Activated T-cell treated with anti-CD3 and anti-CD28 coated beads for 48 hours (primary cell): ENCODE measurements around the gene YTHDF2.
"Not testable (repeated sequence)": the region's sequence is repeated elsewhere in the genome, so short reads cannot be mapped to it uniquely, and the experiment has no call there.

Source experiments
- DNase-seq: peaks from one replicate; pipeline ENCODE4 v3.0.0-alpha.2; 2020; ENCODE audit warnings: low read depth

YTHDF2 gene

DNA sequence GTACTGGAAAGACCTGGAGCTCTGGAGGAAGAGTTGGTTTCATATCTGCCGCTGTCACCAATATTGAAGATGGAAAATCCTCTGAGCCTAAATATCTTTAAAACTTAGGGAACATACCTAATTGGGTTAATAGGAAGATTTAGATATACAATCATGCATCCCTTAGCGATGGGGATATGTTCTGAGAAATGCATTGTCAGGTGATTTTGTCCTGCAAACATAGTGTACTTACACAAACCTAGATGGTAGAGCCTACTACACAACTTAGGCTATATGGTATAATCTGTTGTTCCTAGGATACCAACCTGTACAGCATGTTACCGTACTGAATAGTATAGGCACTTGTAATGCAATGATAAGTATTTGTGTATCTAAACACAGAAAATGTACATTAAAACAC, 22.5 kb downstream of the YTHDF2 start:
- no peak for DNase-seq

DNA sequence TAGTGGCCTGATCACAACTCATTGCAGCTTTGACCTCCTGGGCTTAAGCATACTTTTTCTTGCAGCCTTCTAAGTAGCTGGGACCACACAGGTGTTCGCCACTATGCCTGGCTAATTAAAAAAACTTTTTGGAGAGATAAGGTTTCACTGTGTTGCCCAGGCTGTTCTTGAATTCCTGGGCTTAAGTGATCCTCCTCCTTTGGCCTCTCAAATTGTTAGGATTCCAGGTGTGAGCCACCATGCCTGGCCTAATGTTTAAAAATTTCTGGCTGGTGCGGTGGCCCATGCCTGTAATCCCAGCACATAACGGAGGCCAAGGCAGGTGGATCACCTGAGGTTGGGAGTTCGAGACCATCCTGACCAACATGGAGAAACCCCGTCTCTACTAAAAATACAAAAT, 24.4 kb downstream of the YTHDF2 start:
- no peak for DNase-seq

DNA sequence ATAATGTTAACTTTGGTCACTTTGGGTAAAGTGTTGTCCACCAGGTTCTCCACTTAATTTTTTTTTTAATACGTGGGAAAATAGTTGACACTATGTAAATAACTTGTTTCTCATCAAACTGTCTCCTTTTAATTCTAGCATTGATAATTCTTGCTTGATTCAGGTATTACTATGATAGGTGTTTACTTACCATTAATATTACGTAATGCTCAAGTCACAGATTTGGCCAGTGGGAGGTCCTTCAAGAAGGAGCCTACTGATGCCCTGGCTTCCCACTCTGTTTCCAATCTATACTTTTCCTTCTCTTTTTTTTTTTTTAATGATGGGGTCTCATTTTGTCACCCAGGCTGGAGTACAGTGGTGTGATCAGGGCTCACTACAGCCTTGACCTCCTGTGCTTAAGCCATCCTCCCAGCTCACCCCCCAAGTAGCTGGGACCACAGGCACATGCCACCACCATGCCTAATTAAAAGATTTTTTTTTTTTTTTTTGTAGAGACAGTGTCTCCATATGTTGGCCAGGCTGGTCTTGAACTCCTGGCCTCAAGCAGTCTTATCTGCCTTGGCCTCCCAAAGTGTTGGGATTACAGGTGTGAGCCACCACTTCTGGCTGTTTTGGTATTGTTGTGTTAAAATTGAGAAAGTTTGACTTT, 29.9 kb downstream of the YTHDF2 start:
- no peak for DNase-seq

DNA sequence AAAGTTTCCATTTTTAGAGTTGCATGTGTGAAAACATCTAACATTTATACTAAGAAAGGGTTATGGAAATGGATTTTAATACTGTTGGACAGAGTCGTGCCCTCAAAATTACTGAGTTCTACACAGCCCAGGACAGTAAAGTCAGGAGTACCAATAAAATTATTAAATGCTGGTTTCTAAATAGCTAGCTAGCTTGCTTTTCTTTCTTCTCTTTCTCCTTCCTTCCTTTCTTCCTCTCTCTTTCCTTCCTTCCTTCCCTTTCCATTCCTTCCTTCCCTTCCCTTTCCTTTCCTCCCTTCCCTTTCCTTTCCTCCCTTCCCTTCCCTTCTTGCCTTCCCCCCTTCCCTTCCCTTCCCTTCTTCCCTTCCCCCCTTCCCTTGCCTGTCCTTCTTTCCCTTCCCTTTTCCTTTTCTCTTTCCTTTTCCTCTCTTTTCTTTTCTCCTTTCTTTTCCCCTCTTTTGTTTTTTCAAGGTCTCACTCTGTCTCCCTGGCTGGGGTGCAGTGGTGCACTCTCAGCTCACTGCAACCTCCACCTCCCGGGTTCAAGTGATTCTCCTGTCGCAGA, 33.9 kb downstream of the YTHDF2 start:
- DNase-seq: no peak

DNA sequence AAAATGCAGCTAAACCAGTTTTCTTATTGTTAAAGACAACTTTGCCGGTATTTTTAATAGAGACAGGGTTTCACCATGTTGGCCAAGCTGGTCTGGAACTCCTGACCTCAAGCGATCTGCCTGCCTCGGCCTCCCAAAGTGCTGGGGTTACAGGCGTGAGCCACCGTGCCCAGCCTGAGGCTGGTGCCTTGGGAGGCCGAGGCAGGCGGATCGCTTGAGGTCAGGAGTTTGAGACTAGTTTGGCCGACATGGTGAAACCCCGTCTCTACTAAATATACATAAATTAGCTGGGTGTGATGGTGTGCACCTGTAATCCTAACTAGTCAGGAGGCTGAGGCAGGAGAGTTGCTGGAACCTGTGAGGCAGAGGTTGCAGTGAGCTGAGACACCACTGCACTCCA, 35.2 kb downstream of the YTHDF2 start:
- DNase-seq: not testable (repeated sequence)

DNA sequence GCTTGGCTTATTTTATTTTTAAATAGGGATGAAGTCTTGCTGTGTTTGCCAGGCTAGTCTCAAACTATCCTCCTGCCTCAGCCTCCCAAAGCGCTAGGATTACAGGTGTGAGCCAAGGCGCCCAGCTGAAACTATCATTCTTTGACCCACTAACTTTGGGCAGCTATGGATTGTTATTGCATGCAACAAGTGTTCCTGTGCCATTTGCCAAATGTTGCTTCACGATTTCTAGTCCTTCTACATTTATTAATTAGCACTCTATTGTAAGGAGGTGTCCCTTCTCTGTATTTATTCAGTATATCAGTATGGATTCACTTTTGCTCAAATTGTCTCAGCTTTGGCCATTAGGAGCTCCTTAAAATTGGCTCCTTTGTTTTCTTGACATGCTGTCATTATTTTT, 36.4 kb downstream of the YTHDF2 start:
- no peak for DNase-seq

DNA sequence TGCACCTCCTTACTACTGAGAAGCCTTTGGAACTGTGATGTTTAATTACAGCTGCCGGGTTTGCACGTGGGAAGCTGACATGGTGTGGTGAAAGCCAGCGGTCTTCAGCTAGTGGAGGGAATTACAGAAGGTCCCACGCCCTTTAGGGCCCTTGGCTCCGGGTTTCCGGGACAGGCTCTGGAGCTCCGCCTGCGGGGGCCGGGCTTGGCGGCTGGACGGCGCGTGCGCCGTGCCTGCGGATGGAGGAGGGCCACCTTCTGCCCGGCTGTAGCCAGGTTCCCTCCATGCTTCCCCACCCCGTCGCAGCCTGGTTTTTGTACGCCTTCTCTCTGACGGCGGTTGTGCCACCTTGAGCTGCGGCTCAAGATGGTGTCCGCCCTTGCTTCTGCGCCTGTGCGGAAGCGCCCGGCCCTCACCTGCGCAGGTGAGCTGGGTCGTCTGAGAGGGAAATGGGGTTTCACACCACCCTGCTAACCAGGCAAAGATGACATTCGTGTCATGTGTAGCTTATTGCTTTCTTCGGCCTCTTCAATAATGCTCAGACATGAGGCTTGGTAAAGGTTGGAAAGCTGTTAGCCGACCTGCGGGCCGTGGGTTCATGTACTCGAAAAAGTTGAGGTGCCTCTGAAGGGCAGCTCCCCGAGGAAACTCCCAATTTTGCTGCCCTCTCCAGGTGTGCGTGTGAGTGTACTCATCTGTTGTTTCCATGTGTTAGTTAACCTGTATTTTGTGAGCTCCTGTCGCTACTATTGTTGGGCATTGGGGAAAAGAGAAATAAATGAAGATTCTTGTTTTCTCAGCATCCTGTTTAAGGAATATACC, 38.6 kb downstream of the YTHDF2 start:
- peak; percentile 63 for DNase-seq

DNA sequence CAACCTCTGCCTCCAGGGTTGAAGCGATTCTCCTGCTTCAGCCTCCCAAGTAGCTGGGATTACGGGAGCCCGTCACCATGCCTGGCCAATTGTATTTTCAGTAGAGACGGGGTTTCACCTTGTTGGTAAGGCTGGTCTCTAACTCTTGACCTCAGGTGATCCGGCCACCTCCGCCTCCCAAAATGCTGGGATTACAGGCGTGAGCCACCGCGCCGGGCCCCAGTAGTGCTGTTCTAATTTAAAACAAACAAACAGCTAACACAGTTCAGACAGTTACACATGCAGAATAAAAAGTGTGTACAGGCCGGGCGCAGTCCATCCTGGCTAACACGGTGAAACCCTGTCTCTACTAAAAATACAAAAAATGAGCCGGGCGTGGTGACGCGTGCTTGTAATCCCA, 39.6 kb downstream of the YTHDF2 start:
- no peak for DNase-seq

DNA sequence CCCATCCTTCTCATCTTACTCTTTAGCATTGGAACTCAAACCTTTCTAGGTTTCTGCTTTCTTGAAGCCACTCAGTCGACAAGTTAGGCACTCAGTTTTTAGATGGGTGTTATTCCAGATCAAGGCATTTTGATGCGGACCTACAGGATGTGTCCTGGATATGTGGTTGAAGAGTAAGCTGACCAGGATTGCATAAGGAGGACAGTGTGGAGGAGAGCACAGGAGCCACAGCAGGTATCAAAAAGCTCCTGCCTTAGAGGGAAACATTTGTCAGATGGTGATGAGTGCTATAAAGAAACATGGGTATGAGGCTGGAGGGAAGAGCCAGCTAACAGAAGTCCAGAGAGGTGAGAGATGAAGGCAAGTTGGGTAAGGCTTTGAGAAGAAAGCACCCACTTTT, 41.3 kb downstream of the YTHDF2 start:
- DNase-seq: no peak

DNA sequence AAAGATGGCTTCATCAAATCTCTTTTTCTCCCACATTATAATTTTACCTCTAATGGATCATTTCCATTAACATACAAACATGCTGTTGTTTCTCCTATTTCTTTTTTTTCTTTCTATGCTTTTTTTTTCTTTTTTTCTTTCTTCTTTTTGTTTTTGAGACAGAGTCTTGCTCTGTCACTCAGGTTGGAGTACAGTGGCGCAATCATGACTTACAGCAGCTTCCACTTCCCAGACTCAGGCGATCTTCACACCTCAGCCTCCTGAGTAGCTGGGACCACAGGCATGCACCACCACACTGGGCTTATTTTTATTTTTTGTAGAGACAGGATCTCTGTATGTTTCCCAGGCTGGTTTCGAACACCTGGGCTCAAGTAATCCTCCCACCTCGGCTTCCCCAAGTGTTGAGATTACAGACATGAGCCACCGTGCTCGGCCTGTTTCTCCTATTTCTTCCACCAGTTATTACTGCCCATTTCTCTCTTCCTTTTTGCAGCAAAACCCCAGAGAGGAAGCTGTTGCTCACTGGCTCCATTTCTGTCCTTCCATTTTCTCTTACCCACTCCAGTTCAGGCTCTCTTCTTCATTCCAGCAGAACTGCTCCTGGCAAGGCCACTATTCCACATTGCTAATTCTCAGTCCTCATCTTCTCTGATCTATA, 43.1 kb downstream of the YTHDF2 start:
- no peak for DNase-seq

DNA sequence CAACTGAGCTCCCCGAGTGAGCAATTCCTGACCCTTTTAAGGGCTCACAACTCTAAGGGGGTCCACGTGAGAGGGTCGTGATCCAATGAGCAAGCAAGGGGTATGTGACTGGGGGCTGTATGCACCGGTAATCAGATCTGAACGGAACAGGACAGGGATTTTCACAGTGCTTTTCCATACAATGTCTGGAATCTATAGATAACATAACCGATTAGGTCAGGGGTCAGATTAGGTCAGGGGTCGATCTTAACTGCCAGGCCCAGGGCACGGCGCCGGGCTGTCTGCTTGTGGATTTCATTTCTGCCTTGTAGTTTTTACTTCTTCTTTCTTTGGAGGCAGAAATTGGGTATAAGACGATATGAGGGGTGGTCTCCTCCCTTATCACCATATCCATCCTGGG, 44.6 kb downstream of the YTHDF2 start:
- DNase-seq: no peak

DNA sequence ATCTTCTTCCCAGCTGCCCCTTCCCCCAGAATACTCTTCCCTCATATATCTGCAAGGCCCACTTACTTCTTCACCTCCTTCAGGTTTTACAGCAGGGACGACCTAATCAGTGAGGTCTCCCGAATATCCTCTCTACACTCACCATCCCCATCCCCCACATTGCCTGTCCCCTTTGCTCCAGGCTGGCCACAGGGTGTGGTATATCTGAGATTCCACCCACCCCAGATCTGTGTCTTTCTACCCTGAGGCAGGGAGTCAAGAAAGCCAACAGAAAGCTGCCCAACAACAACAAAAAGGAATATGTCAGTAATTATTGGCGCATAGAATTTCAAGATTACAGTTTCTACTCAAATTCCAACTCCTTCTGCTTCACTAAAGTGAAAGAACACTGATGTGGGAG, 45.3 kb downstream of the YTHDF2 start:
- no peak for DNase-seq

DNA sequence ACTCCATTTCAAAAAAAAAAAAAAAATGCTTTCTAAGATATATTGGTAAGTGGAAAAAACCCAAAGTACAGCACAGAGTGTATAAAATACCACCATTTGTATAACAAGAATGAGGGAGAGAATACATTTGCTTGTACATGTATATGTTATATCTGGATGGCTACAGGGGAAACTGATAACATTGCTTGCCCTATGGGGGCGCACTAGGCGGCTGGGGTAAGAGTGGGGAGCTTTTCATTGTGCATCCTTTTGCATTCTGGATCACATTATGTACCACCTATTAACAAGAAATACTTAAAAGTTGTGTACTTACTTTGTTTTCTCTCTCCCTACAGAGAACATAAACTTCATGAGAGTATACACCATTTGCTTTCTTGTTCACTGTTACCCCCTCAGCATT, 46.6 kb downstream of the YTHDF2 start:
- no peak for DNase-seq

DNA sequence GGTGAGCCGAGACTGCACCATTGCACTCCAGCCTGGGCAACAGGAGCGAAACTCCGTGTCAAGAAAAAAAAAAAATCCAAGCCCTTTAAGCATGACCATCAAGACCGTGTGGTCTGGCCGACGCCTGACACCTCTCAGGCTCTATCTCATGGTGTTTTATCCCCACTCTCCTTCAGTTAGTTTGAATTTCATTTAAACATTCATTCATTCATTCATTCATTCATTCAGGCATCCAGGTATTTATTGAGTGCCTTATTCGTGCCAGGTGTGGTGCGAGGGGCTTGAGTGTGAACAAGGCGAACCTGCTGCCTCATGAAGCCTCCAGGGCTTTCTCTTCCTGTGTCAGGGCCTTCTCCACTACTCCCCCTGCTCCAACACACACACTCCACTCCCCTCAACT, 52.7 kb downstream of the YTHDF2 start:
- DNase-seq: no peak

DNA sequence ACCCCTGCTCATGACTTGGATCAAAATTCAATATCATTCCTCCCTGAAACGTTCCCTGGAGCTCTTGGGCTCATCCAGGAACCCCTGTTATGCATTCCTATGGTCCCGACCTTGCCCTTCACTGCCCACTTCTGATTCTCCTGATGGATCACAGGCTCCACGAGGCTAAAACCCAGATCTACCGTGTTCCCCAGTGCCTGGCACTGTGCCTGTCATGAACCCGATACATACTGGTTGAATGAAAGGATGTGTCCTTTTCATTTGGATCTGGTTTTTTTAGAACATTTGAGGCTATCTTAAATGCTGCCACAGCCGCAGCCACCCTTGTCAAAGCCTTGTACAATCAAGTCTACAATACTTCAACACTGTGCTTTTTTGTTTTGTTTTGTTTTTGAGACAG, 53.1 kb downstream of the YTHDF2 start:
- no peak for DNase-seq

DNA sequence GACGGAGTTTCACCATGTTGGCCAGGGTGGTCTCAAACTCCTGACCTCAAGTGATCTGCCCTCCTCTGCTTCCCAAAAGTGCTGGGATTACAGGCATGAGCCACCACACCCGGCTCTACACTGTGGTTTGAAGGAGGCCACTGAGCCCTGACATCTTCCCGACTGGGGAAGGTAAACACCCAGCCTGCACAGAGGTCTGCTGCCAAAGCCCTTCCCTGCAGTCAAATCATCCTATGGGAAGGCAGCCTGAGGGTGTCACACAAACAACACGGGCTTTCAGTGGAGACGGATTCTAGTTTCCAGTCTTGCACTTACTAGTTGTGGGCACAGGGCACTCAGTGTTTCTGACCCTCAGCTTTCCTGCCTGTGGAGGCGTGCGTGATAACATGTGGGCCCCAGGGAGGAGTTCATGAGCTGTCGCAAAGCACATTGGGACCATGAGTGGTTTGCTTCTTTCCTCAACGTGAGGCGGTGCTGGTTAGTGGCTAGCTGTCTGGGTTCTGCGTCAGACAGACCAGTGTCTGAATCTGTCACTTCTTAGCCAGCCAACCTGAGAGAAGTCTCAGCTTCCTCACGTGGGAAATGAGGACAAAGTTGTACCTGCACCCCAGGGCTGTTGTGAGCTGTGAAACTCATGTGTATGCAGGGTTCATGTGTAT, 53.8 kb downstream of the YTHDF2 start:
- no peak for DNase-seq

DNA sequence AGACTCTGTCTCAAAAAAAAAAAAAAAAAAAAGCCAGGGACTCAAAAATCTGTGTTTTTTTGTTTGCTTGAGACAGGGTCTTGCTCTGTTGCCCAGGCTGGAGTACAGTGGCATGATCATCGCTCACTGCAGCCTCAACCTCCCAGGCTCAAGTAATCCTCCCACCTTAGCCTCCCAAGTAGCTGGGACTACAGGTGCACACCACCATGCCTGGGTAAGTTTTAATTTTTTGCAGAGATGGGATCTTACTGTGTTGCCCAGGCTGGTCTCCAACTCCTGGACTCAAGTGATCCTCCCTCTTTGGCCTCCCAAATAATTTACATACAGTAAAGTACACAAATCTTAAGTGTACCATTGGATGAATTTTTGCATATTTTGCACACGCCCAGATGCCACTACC, 55.2 kb downstream of the YTHDF2 start:
- not testable (repeated sequence) for DNase-seq

DNA sequence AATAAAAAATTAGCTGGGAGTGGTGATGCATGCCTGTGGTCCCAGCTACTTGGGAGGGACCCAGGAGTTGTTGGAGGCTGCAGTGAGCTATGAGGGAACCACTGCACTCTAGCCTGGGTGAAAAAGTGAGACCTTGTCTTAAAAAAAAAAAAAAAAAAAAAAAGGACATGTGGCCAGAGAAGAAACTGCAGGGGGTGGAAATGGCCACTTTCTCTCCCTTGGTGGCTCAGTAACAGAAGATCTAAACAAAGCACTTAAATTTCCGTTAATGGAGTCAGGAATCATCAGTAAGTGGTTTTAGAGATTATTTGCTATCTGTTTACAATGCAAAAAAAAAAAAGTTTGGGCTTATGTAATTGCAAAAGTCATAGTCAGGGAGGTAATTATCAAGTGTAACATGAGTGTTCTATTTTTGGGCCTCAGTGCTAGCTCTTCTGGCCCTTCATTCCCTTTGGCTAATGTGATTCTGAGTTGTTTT, 55.9 kb downstream of the YTHDF2 start:
- no peak for DNase-seq

DNA sequence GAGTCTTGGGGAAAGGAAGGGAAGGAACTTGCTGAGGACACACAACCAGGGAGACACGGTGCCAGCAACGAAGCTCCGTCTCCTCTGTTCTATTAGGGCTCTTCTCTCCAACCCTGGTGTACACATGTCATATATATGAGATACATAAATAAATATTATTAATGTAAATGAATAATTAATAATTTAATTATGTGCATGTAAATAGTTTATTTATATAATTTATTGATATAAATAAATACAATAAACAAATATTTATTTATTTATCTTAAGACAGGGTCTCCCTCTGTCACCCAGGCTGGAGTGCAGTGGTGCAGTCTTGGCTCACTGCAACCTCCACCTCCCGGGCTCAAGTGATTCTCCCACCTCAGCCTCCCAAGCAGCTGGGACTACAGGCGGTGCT, 57.8 kb downstream of the YTHDF2 start:
- DNase-seq: not testable (repeated sequence)

DNA sequence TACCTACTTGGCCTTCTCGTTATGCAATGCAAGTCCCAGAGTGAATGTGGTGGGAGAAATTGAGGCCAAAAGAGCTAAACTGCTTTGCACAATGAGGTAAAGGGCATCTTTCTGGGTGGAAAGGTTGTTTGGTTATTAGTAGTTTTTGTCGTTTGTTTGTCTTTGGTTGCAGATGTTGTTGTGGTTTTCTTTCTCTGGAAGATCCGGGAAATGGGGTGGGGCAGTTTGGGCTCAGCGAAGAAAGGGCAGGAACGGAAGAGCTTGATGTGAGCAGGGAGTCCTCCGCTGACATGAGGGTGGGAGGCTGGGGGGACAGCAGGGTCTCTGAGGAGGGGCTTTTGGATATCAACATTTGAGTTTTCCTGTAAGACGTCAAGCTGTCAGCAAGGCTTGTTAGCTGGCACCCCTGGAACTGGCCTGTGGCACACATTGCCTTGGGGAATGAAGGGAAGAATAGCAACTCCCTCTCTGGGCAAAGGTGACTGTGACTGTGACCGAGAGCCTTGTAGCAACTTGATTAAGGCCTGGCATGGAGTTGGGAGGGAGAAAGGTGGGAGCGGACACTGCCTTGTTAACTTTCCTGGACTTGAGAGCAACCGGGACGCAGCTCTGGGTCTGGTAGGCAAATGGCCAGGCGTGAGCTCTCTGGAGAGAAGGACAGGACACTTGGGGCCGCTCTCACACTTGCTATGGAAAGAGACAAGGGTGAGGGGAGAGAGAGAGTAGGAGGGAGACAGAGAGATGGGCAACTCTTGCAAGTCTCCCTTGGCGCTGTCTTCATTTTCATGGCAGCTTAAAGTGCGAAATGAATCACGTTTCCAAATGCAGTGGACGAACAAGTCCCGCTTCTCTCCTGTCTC, 59.8 kb downstream of the YTHDF2 start:
- DNase-seq: no peak

DNA sequence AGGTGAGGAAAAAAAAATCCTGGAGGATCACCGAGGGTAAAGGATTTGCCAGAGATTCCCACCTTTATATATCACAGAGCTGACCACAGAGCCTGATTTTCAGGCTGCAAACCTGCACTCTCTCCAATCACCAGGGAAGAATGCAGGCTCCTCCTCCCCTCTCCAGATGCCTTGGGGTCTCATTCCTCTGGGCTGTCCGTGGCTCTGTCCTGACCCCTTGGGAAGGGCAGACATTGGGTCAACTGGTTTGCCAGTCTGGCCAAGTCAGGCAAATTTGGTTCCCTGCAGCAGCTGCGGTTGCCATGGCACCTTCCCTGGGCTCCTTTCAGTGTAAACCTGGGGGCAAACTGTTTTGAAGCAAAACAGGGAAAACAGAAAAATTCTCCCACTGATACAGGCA, 63.6 kb downstream of the YTHDF2 start:
- DNase-seq: no peak
